GM19328 (cell line): Measurements from ENCODE around the gene IMPA2.

Experiments
- ATAC-seq: cut with Tn5 transposase; IDR thresholded peaks from one replicate; pipeline ENCODE4 v1.9.1; 2021; ENCODE audit warnings: mild to moderate bottlenecking, moderate library complexity; ENCODE audit not compliant: unreplicated experiment

IMPA2 gene

DNA sequence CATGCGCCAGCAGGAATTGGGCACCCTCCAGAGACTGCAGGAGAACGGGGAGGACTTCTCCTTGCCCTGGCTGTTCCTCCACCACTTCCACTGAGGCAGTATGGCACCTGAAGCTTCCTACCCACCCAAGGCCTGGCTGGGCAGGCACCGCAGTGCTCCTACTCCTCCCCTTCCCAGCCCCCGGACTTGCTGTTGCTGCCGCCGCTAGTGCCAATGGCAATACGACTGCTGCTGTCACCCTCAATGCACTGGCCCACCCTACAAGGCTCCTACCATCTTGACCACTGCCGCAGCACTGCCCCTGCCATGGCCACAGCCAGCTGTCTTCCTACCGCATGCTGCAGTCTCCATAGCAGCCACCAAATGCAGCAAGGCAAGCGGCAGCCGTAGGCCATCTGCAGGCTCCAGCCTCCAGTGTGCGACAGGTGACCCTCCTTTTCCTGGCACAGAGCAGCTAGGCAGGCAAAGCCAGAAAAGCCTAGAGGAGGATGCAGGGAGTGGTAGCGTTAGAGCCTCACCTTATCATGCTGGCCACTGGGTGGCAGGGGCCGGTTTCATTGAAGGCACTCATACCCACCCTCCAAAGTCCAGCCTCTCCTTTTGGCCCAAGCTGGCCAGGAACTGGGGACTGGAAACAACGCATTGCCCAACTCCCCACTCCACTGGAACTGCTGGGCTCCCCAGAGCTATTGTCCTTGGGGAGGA is 64.9 kb downstream of the IMPA2 start:
- no peak for ATAC-seq

GRCh38 chr18:12046751-12047335 is 65.5 kb downstream of the IMPA2 start:
- no peak for ATAC-seq

DNA sequence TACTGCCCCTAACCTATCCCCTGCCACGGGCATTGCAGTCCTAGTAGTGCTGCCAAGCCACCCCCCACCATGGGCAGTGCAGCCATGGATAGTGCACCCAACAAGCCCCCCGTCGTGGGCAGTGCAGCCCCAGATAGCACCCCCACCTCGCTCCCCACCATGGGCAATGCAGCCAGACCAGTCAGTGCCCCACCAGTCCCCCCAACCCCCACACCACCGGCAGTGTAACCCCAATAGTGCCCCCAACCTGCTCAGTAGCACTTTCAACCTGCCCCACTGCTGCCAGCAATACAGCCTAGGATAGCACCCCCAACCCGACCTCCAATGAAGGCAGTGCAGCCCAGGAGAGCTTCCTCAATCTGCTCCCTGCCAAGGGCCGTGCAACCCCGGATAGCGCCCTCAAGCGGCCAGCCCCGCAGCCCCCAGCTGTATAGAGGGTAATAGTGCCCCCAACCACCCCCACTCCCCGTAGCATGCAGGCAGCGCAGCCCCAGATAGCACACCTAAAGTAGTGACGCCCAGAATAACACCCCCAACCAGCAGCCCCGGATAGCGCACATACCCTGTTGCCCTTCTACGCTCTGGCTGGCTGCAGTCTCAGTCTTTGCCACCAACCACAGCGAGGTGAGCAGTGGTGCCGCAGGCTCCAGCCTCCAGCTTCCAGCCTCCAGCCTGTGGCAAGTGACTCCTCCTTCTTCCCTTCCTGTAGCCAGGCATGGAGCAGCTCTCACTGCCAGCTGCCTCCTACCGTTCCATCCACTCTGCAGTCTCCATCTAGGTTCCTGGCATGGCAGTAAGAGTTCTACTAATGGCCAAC is 66.9 kb downstream of the IMPA2 start:
- no peak for ATAC-seq

DNA sequence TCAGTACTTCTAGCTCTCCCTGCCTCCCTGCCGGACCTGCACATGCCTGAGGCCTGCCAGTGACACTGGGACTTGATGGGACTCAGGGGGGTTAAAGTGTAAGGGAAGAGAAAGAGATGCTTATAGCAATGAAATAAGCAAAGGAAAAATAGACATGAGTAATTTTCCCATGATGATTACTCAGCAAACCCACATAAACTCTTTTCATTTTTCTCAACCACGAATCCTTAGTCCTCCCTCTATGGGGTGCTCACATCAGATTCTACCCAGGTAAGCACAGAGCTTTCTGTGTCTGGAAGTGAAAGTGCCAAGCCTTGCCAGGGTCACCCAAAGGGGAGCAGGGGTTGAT is 67.5 kb downstream of the IMPA2 start:
- ATAC-seq: no peak

DNA sequence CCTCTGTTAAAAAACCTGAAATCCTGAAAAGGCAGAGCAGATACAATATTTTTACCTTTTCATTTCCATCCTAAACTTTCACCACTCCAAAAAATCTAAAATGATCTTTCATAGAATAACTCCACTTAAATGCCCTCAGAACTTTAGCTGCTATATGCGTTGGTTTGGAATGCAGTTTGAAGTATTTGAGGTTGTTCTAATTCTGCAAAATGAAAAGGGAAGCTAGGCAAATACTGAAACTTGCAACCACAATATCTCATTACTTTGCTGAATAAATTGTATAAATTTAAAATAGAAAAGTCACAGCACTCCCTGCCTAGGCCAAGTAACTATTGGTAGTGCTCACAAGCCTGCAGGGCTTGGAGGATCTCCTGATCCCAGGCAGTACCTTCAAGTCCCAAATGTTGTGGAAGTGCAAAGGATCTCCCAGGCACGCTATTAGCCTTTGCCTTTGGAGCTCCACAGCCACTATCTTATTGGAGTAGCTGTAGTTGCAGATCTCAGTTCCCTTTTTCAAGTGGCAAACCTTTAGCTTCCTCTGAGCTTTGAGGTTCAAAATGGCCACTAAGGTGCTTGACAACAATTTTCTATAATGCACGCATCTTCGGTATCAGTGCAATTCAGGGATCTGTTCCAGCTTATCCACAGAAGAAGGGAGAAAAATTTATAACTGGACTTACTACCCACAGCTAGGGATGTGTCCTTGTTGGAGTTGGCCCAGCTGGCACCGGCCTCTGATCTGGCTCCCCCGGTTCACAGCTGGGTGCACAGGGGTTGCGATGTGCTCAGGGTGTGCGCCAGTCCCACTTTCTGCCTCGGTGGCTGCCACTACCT is 68.9 kb downstream of the IMPA2 start:
- peak; percentile 77 for ATAC-seq

- no peak for ATAC-seq
Measured at GRCh38 chr18:12052866-12053265, 71.6 kb downstream of the IMPA2 start.

GRCh38 chr18:12053289-12053688 is 72.0 kb downstream of the IMPA2 start:
- peak; percentile 47 for ATAC-seq

- ATAC-seq: no peak
Measured at GRCh38 chr18:12056034-12056883, 75.0 kb downstream of the IMPA2 start.

GRCh38 chr18:12056884-12057402 is 75.6 kb downstream of the IMPA2 start:
- no peak for ATAC-seq

GRCh38 chr18:12057419-12058039 is 76.2 kb downstream of the IMPA2 start:
- ATAC-seq: no peak

DNA sequence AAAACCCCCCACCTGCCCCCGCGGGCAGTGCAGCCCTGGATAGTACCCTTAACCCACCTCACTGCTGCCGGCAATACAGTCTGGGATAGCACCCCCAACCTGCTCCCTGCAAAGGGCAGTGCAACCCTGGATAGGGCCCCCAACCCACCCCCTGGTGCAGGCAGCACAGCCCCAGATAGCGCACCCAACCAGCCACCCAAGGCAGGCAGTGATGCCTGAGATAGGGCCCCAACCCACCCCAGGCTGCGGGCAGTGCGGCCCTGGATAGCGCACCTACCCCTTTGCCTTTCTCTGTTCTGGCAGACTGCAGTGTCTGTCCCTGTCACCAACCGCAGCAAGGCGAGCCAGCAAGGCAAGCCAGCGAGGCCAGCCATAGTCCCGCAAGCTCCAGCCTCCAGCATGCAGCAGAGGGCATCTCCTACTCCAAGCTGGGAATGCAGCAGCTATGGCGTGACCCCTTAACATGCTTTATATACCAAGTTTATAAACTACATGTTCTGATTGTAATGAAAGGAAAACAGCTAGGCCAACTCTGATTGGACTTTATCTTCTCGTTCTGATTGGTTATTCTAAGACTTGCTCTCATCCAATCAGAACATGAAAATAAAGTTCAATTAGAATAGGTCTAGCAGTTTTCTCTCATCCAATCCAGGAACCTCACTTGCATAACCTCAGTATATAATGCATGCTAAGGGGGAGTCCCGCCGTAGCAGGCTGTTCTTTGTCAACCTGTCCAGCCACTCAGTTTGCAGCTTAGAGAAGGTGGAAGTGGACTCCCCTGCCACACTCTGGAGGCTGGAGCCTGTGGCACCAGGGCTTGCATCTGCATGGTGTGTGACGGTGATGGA is 78.3 kb downstream of the IMPA2 start:
- ATAC-seq: no peak

GRCh38 chr18:12060182-12060870 is 79.0 kb downstream of the IMPA2 start:
- ATAC-seq: no peak

DNA sequence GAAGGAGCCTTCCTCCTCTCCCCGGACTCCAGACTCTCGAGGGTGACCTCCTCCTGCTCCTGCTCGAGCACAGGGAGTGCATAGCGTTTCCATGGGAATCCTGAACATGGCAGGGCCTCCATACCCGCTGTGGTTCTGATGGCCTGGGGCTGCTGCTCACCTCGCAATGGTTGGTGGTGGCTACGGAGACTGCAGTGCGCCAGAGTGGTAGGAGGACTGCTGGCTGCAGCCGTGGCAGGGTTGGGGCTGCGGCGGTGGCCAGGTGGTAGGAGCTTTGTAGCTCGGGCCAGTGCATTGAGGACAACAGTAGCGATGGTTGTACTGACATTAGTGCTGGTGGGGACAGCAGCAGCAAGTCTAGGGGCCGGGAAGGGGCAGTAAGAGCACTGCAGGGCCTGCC is 80.4 kb downstream of the IMPA2 start:
- ATAC-seq: no peak

DNA sequence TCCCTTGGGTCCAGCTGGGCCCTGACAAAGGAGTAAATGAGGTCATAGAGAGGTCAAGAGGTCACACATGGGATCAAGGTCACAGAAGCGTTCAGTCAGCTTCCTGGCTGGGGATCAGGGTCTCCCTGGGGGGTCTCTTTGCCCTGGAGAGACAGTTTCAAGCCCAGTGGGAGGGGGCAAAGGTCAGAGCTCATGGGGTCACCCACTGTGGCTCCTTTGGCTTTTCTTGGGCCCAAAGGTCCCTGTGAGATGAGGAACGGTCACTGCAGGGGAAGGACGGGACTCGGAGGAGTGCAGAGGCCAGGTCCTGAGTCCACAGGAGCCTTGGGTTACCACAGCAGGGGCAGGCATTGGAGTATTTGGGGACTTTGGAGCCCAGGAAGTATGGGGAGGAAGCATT is 81.7 kb downstream of the IMPA2 start:
- ATAC-seq: no peak

DNA sequence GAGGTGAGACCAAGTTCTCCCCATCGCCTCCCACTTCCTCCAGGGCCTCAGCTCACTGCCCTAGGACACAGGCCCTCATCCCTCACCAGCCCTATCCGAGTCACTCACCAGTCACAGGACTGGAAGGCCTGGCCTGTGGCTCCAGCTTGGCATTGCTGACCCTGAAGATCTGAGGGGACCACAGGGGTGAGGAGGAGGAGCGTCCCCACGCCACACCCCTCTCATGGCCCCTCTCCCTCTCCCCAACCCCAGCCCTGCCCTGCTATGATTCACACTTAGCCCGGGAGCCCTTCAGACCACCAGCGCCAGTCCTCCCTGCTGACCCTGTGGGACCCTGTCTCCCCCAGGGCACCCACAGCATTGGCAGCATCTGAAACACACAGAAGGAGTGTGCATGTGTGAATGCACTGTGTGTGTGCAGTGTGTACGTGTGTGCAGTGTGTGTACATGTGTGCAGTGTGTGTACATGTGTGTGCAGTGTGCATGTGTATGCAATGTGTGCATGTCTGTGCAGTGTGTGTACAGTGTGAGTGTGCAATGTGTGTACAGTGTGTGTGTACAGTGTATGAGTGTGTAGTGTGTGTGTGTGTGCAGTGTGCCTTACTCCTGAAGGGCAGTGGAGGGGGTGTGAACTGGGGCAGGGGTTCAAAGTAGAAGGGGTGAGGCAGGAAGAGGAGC is 82.9 kb downstream of the IMPA2 start:
- no peak for ATAC-seq

GRCh38 chr18:12065397-12065796 is 84.1 kb downstream of the IMPA2 start:
- ATAC-seq: no peak

DNA sequence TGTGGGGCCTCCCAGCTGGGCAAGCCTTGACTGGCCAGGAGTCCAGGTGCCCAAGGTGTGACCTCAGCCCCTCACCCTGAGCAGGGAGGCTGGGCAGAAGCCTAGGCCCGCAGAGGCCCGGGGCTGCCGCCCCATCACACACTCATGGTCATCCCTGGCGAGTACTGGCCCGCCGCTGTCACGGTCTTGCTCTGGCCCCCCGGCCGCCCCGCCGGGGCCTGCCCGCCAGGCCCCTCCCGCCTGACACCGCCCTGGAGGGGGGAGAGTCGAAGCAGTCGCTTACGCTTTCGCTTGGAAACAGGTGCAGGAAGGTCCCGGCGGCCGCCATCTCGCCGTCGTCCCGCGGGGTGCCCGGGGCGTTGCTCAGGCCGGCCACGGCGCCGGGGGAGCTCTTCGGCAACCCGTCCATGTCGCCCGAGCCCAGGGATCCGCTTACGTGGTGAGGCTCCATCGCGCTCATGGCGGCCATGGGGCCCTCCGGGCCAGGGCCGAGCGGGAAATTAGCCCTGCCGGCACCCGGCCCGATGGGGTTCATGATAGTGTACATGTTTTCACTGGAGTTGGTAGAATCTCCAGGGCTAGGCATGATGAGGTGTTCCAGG is 85.7 kb downstream of the IMPA2 start:
- no peak for ATAC-seq
